GM19438 (cell line): ENCODE results near the gene GSTK1.

Experiments used
- ATAC-seq: cut with Tn5 transposase; IDR thresholded peaks from one replicate; pipeline ENCODE4 v1.9.1; 2021; ENCODE audit warnings: low read depth; ENCODE audit not compliant: unreplicated experiment

The GSTK1 gene

DNA sequence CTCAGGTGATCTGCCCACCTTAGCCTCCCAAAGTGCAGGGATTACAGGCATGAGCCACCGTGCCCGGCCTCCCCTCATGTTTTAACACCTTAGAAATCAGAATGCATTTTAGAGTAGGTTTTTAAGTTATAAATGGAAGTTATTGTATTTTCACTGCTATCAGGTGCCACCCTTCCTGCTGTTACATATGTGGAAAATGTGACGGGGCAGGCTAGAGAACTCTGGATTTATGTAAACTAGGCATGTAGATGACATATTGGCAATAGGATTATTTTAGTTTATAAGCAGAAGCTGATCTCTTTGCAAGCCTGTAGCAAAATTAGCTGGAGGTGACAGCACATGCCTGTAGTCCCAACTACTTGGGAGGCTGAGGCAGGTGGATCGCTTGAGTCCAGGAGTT lies 27.1 kb downstream of the GSTK1 start:
- no peak for ATAC-seq

DNA sequence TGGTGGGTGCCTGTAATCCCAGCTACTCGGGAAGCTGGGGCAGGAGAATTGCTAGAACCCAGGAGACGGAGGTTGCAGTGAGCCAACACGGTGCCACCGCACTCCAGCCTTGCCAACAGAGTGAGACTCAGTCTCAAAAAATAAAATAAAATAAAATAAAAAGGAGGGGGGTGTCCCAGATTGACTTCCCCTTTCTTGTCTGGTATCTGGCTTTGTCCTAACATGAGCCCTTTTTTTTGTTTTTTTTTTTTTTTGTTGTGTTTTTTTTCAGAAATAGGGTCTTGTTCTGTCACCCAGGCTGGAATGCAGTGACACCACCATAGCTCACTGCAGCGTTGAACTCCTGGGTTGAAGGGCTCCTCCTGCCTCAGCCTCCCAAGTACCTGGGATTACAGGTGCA lies 29.6 kb downstream of the GSTK1 start:
- ATAC-seq, result no peak

DNA sequence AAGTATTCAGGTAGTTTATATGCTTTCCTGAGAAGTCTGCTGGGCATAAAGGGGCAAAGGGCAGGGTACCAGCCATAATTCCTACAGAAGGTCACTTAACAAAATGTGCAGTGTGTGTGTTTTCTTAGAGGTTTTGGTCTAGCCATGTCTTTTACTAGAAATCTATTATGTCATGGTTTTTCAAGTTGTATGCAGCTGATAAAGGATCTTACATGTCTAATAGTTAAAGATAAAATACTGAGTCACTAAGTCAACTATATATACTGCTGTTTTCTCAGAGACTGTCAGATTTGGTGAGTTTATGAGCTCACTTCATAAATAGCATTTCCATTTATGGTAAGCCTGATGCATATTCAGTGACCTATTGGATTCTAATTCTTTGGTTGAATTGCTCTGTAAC lies 32.6 kb downstream of the GSTK1 start:
- ATAC-seq, result no peak

DNA sequence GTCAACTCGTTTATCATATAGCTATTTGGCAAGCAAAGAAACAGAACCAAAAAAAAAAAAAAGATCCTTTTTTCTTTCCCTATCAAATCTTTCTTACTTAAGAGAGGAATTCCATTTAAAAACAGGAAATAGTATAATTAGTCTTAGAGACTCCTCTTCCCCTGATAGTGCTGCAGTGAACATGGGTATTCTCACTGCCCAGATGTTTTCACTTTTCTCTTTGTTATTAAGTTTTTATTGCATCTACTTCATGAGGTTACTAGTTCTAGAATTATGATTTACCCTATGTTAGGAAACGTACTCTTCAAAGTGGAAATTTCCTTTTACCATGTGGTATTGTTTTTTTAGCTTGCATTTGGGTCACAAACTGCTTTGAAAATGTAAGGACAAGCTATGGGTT lies 33.4 kb downstream of the GSTK1 start:
- no peak for ATAC-seq

DNA sequence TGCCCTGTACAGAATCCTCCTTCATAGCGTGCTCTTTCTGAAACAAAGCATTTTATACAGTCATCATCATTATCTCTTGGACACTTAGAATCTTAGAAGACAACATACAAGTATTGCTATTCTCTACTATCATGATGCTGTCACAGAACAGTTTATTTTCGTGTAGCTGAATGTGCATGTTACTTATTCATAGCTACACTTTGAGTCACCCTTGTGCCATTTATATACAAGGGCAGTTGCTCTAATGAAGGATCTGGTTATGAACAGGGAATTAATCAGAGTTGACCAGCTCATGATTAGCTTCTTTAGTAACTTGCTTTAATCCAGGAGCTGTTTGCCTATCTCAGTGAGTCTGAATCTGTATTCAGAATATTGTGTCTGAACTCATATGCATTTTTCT lies 36.1 kb downstream of the GSTK1 start:
- no peak for ATAC-seq

DNA sequence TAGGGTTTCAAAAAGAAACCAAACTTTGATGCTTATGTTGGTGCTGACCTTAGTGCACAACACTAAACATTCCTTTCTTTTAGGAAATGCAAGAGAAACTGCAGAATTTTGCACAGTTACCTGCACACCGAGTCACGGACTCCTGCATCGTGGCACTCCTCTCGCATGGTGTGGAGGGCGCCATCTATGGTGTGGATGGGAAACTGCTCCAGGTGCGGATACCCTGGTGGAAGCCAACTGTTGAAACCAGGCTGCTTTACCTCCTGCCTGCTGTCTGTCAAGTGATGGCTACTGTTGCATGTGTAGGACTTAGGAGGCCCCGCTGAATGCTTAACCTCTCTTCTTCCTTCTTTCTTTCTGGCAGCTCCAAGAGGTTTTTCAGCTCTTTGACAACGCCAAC lies 36.6 kb downstream of the GSTK1 start:
- no peak for ATAC-seq

DNA sequence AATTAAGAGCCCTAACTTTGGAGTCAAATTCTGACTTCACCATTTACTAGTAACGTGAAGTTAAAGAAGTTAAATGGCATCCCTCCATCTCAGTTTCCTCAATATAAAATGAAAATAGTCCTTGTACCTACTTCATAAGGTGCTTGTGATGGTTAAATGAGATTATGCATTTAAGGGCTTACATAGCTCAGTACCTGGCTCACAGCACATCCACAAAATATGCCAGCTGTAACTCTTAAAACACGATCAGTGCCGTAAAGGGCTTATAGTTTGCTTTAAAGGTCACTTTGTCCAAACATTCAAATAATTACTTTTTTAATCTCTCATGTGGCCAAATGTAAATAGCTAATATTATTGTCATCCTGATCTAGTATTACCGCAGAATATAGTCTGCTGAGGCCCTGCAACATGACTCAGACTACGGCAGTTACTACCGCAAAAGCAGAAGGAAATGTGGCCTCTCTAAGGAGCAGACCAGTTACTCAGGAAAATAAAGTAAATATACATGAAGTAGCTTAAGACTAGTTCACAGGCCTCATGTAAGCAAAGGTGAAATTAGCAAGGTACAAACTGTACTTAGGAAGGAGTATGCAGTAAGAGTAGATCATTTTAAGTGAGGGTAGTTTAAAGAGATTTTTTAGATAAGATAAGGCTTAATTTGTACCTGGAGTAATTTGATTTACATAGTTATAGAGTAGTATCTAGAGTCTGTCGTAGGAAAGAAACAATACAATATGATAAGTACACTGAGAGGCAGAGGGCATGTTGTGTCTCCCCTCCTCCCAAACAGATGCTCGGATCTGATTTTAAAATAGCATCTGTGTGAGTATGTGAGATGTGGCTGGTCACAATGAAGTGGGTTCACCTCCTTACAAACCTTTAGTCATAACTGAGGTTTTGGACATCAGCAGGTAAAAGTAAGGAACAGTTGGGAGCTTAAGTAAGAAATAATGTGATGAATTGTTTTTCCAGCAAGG lies 38.0 kb downstream of the GSTK1 start:
- ATAC-seq, result no peak

DNA sequence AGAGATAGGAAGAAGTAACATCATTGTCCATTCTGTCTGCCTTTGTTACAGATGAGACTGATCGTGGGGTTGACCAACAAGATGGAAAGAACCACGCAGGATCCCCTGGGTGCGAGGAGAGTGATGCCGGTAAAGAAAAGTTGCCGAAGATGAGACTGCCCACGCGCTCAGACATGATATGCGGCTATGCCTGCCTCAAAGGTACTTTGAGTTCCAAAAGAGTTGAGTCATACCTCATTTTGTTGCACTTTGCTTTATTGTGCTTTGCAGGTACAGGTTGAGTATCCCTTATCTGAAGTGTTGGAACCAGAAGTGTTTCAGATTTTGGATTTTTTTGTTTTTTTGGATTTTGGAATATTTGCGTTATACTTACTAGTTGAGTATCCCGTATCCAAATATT lies 40.5 kb downstream of the GSTK1 start:
- no peak for ATAC-seq

DNA sequence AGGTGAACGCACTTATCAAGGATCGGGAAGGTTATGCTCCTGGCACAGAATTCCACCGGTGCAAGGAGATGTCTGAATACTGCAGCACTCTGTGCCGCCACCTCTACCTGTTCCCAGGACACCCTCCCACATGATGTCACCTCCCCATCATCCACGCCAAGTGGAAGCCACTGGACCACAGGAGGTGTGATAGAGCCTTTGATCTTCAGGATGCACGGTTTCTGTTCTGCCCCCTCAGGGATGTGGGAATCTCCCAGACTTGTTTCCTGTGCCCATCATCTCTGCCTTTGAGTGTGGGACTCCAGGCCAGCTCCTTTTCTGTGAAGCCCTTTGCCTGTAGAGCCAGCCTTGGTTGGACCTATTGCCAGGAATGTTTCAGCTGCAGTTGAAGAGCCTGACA lies 41.7 kb downstream of the GSTK1 start:
- no peak for ATAC-seq

DNA sequence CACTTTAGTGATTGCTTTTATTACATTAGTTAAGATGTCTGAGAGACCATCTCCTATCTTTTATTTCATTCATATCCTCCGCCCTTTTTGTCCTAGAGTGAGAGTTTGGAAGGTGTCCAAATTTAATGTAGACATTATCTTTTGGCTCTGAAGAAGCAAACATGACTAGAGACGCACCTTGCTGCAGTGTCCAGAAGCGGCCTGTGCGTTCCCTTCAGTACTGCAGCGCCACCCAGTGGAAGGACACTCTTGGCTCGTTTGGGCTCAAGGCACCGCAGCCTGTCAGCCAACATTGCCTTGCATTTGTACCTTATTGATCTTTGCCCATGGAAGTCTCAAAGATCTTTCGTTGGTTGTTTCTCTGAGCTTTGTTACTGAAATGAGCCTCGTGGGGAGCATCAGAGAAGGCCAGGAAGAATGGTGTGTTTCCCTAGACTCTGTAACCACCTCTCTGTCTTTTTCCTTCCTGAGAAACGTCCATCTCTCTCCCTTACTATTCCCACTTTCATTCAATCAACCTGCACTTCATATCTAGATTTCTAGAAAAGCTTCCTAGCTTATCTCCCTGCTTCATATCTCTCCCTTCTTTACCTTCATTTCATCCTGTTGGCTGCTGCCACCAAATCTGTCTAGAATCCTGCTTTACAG lies 42.3 kb downstream of the GSTK1 start:
- peak; percentile 59 for ATAC-seq

DNA sequence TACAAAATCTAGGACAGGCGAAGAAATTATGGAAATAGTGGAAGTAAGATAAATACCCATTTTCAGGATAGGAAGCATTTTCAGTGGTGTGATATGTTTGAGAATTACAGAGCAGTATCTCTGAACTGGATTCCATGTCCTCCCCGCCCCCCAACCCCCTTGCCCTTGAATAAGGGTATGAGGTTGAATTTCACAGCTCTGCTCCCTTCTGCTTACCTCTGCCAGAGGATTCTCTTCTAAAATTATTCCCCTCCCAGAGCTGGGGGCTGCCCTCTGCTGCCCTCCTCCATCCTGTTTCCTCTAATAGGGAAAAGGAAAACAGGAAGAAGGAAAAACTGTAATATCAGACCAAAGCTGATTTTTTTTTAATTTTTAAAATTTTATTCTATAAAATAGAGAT lies 45.4 kb downstream of the GSTK1 start:
- no peak for ATAC-seq

DNA sequence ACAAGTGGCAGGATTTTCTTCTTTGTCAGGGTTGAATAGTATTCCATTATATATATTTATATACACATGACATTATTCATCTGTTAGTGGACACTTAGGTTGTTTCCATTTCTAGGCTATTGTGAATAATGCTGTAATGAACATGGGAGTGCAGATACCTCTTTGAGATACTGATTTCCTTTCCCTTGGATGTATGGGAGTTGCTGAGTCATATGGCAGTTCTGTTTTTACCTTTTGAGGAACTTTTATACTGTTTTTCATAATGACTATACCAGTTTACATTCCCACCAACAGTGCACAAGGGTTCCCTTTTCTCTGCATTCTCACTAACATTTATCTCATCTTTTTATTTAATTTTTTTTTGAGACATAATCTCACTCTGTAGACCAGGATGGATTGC lies 50.9 kb downstream of the GSTK1 start:
- no peak for ATAC-seq

DNA sequence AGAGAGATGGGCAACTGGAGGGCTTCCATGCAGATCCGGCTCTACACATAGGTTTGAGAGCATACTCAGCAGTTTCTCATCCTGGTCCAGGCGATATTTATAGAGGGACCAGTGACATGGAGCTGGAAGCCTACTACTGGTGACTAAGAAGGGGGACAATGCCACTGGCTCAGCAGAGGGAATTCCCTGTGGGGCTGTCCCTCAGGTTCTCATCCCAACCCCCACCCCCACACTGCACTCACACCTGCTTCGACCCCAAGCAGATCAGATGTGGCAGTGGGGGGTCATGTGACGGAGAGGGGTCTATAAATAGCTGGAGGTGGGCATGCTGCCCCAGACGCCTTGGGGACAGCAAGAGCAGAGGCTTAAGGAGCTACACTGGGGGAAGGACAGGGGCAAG lies 52.5 kb downstream of the GSTK1 start, which contains the start of gene CLCN1:
Gene CLCN1, plus strand, starts transcription at position 336 of the 400 bp plus-strand sequence. CDS start 102 bp downstream, outside the sequence.
- no peak for ATAC-seq

DNA sequence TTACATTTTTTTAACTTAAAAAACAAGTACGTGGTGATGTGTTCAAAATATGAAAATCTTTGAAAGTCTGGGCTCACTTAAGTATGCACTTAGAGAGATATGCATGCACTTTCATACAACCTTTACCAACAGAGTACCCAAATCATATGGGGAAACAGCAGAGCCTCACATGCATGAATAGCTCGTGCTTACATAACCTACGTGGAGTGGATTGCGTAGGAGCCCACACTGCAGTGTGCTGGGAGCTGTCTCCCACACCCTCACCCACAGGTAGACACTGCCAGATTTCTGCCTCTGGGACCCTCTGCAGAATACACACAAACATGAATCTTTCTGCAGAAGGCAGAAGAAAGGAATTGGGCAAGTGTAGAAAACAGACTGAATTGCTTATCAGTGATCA lies 53.3 kb downstream of the GSTK1 start:
- ATAC-seq, result no peak

DNA sequence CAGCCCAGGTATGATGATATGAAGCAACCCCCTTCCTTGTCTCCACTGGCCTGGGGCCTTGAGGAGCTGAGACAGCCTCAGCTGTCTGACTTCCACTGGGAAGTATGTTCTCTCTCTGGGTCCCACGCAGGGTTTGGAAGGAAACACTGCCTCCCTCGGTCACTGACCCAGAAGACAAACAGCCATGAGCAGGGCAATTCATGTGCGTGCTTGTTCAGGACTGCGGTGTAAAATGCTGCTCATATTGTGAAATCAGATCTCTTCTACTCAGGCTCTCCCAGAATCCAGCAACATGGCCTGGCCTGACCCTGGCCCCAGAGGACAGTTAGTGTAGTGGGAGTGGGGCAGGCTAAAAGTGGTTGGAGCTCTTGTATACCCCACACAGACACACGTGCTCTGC lies 55.4 kb downstream of the GSTK1 start:
- no peak for ATAC-seq
